ENCODE data around the gene CPEB4. TPM values are rescaled to one million over a fixed set of nuclear protein-coding genes. Genes with fewer than 3 reads are reported as not detected.

The CPEB4 gene
- total and polyA plus RNA-seq, 10 of the 15 experiments (the other 5 are each of a cell fraction or from before 2014, with no cell fraction given), result 6.9 to 33.1 (median 20.4) TPM

- ChIA-PET POLR2A (interaction anchor here (16.1 kb wide), 1 partner anchor 55 kb away, joined by 240 read pairs; no protein-coding TSS in a partner anchor), RAD21 (ENCODE audit: unreplicated experiment) (interaction anchor here (0.8 to 17.9 kb wide), 2 partner anchors 55 to 95 kb away, joined by 3 to 395 read pairs; no protein-coding TSS in a partner anchor), SMC1A (ENCODE audit: uncharacterized antibody, unreplicated experiment) (interaction anchor here (0.7 to 14.0 kb wide), 4 partner anchors 19 to 91 kb away, joined by 3 to 283 read pairs (median 108); no protein-coding TSS in a partner anchor), CTCF (interaction anchor here (1.1 to 2.0 kb wide), 3 partner anchors 44 to 95 kb away, joined by 3 to 5 read pairs (median 4); no protein-coding TSS in a partner anchor)
- FAIRE-seq, result no peak
- no peak overlapping the region for H3K9ac ChIP-seq (ENCODE audit: control insufficient read depth, insufficient read depth, low read length)
- no peak overlapping the region for H3K27ac ChIP-seq (ENCODE audit: control insufficient read depth, insufficient read depth)
- no peaks in the 10 kb centered on the region for H3K27me3 ChIP-seq (replicated peaks in 1 of 2; ENCODE audit: control insufficient read depth in 2 of 2, insufficient read depth in 2 of 2, low read length in 1 of 2)
- no peaks in the 10 kb centered on the region for H3K36me3 ChIP-seq (ENCODE audit: control insufficient read depth in 2 of 2, insufficient read depth in 2 of 2, low read length in 1 of 2)
- no peak overlapping the region for H3K4me3 ChIP-seq
- TF ChIP-seq, protein P1, sequence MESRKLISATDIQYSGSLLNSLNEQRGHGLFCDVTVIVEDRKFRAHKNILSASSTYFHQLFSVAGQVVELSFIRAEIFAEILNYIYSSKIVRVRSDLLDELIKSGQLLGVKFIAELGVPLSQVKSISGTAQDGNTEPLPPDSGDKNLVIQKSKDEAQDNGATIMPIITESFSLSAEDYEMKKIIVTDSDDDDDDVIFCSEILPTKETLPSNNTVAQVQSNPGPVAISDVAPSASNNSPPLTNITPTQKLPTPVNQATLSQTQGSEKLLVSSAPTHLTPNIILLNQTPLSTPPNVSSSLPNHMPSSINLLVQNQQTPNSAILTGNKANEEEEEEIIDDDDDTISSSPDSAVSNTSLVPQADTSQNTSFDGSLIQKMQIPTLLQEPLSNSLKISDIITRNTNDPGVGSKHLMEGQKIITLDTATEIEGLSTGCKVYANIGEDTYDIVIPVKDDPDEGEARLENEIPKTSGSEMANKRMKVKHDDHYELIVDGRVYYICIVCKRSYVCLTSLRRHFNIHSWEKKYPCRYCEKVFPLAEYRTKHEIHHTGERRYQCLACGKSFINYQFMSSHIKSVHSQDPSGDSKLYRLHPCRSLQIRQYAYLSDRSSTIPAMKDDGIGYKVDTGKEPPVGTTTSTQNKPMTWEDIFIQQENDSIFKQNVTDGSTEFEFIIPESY (IDR thresholded peaks at IDR 0.05), result no peak
- no peak for TF ChIP-seq LARP7 (IDR thresholded peaks at IDR 0.05)
- TF ChIP-seq MLLT1 (IDR thresholded peaks at IDR 0.05), result no peak
- TF ChIP-seq ELK1 (IDR thresholded peaks at IDR 0.05; ENCODE audit: low read depth, low read length), result no peak
- TF ChIP-seq ZNF217 (IDR thresholded peaks at IDR 0.05), result no peak
- no peak for TF ChIP-seq KAT2A (conservative IDR thresholded peaks at IDR 0.05; ENCODE audit: control insufficient read depth, low read depth, low read length)
- no peak for TF ChIP-seq NR2F1 (conservative IDR thresholded peaks at IDR 0.05)
- no peak for DNase-seq (ENCODE audit: low read depth, low spot score)
- H4K20me1 ChIP-seq (ENCODE audit: control insufficient read depth, insufficient read depth), result no peaks in the 10 kb centered on the region
- in situ Hi-C loops (cut with MboI), result no loop called here
- peaks cover 2% of the 10 kb centered on the region; the same call in 2 of the 3 replicates for H3K9me3 ChIP-seq (replicated peaks; ENCODE audit: control insufficient read depth, insufficient read depth, low read length)
- no TSS peak for BruUV-seq (replicated peaks)
- peaks cover 25% of the 10 kb centered on the region for H3K4me1 ChIP-seq (ENCODE audit: control insufficient read depth, insufficient read depth, low read length)
- WGBS (ENCODE audit: insufficient coverage, insufficient replicate concordance, low lambda C conversion rate, missing lambda C conversion rate), result 95% methylated on average over 6 of the region's 6 CpGs
- no peak overlapping the region for H3K4me2 ChIP-seq (ENCODE audit: control insufficient read depth, insufficient read depth)
- H3K79me2 ChIP-seq (ENCODE audit: control insufficient read depth, insufficient read depth, low read length), result no peaks in the 10 kb centered on the region
- intact Hi-C loops (cut with micrococcal nuclease; ENCODE audit: unreplicated experiment), result no loop called here
- H2AFZ ChIP-seq (ENCODE audit: control insufficient read depth, low read depth, low read length), result no peak overlapping the region
- ATAC-seq, result no peak
These were observed 6.2 kb upstream of the CPEB4 start for GRCh38 chr5:173881811-173882575.
